ENCODE measurements around the gene NR6A1.

Gene NR6A1

DNA sequence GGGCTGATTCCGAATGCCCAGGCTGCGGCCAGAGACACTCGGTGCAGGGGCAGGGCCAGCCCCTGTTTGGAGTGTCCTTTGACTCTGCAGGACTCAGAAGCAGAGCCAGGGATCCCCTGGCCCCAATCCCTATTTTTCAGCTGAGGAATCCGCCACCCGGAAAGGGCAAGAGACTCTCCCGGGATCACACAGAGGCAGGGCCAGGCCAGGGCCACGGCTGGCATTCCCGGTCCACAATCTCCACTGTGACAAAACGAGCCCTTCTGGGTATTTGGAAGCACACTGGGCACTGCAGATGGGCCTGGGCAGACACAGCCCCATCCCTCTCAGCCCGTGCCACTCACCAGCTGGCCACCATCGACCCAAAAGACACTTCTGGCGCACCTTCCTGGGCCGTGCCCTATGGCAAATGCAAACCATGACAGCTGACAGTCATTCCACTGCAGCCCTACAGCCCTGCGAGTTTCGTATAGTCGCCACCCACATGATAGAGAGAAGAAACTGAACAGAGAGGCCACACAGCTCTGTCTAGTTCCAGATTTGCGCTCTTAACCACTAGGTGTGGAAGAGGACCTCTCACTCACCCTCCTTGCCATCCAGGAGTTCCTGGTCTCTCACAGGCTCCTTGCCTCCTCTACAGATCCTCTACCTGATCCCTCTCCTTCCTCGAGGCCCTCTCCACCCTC is 277.2 kb downstream of the NR6A1 start:
- DNase-seq = no peak

DNA sequence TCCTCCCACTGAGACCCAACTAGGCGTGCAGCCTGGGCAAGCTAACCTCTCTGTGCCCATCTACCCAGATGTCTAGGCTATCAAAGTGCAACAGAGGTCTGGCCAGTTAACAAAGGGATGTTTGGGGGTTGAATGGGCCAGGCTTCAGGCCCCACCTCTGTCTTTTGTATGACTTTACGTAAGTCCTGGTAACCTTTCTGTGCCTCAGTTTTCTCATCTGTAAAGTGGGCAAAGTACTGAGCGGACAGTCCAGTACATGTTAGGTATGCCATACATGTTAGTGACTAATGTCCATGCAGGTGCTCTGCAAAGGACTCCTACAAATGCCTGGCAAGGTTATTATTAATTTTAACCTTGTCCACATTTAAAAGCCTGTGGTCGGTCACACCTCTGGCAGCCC is 277.9 kb downstream of the NR6A1 start:
- no peak for DNase-seq

DNA sequence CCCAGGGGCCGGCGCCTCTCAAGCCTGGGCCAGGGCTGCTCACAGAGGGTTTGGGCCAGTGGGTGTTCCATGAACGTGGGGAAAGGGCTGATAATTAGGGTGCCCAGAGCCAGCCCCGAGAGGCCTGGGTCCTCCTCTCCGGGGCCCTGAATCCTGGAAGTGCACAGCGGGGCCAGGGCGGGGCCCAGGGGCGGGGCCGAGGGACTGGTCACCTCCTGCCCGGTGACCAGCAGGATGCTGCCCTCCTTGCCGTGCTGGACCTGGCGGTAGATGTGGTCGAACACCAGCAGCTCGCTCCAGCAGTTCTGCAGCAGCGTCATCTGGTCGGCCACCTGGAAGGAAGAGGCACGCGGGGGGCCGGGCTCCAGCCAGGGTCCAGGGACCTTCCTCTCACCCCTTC is 278.3 kb downstream of the NR6A1 start:
- DNase-seq = no peak

DNA sequence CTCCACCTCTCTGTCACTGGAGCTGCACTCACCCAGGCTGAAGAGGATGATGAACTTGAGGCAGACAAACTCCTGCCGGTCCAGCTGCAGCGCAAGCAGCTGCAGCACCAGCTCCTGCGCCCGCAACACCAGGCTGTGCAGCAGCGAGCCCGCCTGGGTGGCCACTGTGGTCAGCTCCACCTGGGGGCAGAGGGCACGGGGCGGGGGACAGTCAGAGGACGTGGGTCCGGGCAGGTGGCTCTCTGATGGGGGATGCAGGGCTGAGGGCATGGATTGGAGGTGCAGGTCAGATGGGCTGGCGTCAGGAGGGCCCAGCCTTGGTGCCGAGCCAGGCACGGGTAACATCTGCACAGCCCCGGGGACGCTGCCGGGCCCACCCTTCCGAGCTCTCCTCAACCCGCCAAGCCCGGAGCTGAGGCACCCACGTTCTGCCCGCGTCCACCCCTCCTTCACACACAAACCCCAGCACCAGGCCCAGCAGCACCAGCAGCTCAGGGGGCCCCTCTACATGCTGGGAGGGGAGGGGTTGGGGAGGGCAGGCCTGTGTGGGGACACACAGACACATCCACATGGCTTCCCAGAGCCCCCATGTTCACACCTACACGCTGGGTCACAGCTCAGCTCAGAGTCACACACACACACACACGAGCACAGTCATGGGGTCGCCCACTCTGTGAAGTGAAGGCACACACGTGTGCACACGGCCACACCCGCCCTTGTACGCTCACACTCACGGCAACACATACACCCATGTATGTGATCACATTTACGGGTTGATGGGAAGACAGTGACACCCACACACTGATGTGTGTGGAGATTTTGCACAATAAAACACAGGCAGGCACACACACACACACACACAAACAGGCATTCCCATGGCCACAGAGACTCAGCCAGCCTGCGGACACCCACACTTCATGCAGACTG is 279.8 kb downstream of the NR6A1 start:
- DNase-seq = no peak

DNA sequence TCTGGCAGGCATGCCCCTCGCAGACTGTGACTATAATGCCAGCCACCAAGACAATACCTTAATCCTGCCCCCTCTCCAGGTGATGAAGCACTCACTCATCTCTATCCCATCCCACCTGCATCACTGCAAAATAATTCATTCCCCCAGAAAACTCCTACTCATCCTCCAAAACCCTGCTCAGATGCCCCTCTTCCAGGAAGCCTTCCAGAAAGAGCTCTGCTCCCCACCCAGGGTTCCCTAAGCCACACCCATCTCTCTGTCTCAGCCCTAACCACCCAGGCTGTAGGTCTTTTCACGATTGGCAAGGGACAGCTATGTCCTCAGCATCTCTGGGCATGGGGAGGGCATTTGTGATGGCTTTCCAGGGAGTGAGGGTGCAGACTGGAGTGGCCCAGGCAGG is 281.1 kb downstream of the NR6A1 start:
- DNase-seq = no peak

DNA sequence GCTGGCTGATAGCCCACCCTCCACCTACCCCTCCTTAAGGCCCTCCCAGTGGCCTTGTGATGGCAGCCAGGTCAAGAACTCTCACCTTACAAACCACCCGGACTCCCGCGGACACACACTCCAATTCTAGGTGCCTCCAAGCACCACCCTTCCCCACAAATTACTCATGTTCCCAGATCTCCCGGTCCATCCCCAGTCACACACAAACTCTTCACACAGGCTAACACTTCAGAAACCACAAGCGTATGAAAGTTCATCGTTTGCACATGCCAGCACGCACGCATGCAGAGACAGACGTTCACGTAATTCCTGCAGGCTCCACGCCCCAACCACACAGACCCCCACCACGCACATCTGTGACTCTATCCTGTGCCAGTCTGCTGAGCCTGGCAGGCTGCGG is 281.9 kb downstream of the NR6A1 start:
- DNase-seq = no peak

DNA sequence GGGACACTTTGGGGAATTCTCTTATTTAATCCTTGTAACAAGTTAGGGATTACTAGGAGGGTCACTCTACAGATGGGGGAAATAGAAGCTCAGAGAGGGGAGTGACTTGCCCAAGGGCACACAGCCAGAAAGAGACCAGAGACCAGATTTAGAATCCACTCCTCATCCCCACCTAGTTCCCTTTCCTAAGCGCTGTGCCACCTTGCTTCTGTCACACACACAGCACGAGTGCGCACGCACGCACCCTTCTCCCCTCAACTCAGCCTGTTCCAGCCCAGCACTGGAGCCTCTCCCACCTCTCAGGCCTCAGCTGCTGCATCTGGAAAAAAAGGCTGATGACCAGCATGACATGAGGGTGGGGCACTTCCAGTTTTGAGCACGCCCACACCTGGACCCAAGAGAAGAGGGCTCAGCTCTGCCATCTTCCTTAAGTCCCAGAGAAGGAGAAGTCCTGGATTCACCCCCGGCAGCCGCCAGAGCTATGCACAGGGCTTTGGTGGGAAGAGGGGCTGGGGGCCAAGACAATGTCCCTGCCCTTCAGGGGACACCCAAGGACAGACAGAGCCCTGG is 282.4 kb downstream of the NR6A1 start:
- DNase-seq = no peak

DNA sequence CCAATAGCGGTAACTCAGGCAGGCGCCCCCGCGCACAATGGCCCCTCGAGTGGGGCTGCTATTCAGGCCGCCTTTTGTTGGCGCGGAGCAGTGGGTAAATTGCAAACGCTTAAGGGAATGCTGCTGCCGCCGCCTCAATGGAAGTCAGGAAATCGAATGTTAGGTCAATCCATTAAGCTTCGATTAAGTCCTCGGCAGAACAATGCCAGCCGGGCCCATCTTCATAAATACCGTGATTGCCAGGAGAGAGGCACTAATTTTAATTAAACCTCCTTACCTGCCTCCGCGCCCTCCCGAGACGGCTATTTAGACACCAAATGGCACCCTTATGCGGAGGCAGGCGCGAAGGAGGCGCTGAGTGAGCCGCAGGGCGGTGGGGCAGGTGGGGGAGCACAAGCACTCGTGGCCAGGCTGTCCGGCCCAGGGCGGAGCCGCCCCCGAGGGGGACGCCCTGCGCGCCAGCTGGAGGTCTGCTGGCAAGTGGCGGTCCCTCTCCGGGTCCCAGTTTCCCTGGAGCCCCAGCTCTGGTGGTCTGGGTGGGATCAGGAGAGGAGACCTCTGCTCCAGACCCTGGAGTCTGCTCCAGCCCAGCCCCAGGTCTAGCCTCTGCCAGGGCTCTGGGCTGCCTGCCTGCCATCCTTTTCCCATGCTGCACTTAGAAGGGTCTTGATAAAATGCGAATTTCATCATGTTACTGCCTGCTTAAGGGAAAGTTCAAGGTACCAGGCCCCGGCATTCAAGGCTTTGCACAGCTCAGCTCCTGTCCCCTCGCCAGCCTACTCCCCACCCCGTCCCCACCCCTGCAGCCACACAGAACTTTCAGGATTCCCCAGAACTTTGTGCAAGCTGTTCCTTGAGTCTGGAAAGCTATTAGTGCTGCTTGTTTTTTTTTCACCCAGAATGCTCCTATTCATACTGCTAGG is 283.6 kb downstream of the NR6A1 start:
- DNase-seq = no peak

DNA sequence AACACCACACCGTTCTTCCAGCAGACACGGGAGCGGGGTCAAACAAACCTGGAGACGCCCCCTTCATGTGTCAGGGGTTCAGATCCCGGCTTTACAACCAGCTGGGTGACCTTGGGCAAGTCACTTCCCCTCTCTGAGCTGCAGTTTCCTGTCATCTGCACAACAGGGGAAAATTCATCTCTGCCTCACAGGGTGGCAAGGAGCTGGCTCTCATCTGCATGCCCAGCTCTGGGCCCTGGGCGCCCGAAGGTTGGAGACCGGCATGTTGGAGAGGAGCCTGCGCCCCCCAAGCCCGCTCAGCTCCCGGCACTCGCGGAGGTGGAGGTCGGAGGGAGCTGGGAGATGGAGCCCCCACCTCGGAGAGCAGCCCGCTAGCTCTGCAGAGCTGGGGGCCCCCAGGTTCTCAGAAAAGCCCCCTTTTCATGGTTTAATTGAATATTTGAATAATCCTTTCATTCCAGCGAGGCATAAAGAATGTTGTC is 284.3 kb downstream of the NR6A1 start:
- DNase-seq = no peak

DNA sequence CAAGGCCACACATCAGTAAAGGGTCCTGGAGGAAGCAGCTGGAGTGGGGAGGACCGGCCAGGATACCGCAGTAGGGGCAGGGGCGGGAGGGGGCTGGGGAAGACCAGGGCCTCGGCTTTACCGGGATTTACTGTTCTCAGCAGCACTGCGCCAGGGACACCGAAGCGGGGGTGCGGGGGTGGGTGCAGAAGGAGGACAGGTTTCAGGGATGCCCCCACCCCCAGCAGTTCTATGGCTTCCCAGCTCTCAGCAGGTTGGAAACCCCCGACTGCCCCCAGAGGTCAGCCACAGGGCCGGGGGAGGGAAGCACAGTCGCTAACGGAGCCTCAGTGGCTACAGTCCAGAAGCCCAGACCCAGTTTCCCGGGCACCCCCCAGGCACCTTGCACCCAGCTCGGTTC is 285.2 kb downstream of the NR6A1 start:
- no peak for DNase-seq

DNA sequence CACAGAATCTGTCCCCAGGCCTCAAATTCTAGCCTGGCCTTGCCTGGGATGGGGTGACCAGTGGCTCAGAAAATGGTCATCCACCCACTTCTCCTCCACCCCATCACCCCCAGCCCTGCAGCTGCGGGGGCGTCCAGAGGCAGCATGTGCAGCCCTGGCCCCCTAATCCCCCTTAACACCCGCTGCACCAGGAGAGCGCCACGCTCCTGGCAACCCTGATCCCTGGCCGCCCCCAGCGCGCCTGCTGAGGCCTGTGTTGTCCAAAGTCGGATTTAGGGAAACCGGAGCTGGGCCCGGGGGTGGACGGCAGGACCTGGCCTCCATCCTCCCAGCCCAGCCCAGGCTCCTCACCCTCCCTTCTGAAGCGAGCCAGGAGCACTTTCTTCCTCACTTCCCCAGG is 285.9 kb downstream of the NR6A1 start:
- DNase-seq = no peak

DNA sequence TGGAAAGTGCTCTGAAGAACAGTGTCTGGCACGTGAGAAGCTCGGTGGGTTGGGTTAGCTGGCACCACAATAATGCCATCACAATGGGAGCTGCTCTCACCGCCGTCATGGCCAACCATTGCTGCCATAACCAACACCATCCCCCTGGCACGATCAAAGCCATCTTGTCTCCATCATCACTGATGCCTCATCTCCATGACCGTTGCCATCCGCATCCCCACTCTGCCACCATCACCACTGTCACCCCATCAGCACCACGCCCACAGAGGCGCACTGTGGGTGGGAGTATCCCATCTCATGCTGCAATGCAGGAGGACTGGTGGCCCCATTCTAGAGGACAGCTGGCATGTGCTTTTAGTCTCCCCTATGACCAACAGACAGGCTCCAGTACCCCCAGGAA is 287.6 kb downstream of the NR6A1 start:
- no peak for DNase-seq

DNA sequence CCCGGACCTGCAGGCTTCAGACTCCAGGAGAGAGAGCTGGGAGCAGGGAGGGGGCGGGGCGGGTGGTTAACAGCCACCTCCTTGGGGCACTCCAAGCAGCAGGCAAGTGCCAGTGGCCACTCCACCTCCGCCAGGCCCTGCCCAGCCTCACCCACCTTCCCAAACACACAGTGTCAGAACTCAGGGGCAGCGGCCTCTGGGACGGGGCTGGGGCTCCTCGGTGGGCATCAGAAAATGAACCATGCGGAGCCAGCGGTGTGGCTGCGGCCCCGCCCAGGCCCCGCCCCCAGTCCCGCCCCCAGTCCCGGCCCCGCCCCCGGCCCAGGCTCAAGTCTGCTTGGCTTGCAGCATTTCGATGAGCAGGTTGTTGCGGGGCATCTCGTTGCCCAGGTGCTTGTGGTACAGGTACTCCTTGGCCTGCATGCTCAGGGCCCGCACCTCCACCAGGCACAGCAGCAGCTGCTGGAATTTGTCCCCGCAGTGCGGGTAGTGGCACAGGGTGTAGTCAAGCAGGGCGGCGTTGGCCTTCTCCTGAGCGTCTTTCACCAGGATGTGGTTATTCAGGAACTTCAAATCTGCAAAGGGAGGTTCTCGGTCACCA is 288.6 kb downstream of the NR6A1 start:
- no peak for DNase-seq

DNA sequence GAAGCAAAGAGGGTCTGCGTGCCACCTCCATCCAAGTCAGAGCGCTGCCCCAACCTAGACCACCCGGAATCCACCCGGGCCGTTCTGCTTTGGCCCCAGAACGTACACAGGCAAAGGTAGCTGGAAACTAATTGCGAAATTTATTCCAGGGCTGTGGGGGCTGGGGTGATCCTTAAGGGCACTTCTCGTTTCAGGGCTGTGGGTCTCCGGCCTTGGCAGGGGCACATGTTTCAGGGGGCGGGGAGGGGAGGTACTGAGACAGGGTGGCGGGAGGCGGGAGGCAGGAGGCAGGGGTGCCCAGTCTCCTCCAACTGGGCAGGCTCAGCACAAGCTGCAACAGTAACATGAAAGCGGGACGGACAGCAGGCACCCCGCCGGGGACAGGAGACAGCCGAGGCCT is 290.0 kb downstream of the NR6A1 start:
- no peak for DNase-seq

DNA sequence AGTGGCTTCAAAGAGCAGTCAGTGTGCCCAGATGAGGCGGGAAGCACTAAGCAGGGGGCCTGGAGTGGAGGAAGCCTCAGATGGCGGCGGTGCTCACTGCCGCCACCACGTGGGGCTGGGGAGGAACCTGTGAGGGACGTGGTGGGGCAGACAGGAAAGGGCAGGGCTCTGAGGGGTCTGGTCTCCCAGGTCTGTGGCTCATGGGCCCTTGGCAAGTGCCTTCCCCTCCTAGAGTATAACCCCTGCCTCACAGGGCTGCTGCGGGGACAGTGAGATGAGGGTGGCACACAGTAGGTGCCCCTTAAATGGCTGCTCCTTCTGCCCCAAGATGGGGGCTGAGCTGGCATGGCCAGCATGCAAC is 290.5 kb downstream of the NR6A1 start:
- no peak for DNase-seq

DNA sequence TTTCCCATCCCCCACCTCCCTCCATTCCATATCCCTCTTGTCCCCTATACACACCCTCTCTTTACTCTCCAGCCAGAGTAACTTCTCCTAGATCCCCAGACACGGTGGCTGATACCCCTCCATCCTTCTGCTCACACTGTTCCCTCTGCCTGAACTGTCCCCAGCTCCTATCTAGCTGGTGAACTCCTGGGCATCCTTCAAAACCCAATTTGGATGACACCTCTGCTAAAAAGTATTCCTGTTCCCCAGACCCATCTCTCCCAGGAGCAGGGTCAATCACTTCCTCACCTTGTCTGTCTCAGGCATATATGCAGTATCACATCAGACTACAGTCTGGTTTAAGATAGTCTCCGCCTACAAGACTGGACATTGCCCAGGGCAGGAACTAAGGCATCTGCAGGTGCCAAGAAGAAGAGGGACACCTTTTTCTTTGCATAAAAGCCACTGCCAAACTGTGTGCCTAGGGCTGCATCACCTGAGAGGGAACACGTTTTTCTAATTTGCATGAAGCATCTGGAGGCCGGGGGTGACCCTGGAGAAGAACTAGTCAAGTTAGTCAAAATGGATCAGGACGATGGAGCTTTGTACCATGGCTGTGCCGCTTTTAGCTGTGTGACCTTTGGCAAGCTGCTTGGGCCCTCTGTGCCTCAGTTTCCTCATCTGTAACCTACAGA is 291.0 kb downstream of the NR6A1 start:
- DNase-seq = no peak

DNA sequence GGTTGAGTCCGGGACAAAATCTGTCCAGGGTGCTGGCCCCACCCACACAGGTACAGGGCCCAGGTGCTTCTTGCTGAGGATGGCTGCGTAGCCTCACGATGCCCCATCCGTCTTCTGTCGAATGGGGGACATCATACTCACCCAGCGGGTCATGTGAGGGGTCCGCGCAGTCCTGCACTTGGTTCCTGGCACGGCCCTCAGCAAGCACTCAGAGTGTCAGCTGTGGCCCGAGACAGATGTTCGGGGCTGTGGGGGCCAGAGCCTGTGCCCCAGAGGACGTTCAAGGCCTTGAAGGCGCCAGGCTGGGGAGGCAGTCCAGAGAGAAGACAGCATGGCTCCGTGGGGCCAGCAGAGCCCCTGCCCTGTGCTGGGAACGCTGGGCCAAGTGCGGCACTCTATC is 291.7 kb downstream of the NR6A1 start:
- no peak for DNase-seq

DNA sequence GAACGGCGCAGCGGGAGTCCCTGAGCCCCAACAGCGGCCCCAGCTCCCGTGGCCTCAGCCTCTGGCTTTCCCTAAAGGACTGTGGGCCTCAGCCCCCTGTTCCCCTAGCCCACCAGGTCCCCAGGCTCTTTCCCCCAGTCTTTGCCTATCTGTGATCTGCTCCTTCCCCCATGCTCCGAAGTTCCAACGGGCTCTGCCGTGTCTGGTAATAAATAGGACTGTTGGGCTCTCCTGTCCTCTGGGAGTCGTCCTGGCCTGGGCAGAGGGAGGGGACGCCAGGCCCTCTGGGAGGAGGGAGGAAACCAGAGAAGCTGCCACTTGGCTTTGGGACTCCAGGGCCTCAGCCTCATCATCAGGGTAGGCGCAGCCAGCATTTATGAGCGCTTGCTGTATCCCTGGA is 292.8 kb downstream of the NR6A1 start:
- DNase-seq = no peak

DNA sequence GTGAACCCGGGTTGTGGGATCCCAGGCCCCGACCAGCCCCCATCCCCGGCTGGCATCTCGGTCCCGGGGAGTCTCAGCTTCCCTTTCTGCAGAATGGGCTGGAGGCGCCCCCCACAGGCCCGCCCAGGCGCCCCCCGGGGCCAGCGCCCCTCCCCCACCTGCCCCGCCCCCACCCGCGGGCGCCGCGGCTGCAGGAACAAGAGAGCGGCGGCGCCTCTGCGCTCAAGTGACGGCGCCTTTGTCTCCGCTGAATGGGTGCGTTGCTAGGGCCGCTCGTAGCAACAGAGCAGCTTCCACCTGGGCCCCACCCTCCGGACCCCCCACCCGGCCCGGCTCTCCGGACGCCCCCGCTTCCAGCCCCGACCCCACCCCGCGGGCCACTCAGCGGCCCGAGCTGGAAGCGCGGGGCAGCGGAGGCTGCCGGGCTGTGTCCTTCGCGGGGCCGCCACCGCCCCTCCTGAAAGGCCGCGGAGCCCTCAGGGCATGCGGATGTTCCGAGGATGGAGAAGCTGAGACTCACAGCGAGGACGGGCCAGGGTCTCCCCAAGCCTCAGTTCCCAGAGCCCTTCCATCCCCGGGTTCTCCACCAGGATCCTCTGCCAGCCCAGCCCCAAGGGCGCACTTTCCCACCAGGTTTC is 293.3 kb downstream of the NR6A1 start:
- peak in 8 of 58 donors; percentile 4 to 61 (median 14) for DNase-seq

DNA sequence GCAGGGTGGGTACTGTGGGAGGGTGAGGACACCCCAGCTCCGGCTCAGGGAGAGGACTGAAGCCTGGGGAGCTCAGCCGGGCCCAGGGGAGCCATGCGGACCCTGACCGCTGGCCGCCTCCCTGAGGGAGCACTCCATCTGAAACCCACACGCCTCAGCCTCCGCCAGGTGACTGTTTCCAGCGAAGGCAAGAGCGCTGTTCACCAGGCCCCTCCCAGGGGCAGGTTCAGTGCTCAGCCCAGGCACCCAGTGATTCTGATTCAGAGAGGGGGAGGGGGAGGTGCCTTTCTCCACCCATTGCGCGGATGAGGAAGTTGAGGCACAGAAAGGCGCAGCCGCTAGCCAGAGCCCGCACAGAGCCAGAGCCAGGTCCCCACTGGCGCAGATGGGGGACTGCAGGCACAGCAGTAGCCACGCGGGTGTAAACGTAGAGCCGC is 293.9 kb downstream of the NR6A1 start:
- no peak for DNase-seq

Measured in anterior cingulate cortex (tissue), 58 donors.